ENCODE results near the gene DLK2.

DLK2 gene

DNA sequence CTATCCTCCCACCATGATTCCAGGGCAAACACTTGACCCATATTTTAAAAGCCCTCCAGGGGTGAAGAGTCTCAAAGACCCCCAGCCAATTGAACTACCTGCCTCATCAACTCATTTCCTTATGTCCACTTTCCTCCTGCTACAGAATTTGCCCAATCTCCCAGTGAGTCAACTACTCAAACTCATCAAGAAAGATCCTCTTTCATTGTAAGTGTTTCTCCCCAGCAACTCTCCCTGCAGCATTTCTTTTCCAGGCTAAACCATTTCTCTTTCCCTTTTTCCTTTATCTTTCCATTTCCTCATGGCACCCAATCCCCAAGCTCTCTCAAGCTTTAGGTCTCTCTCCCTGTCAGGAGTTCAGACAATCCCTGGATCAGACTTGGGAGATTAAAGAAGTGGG, 1.5 kb downstream of the DLK2 start:
- DNase-seq: no peak

- DNase-seq: no peak
These were observed 2.5 kb downstream of the DLK2 start for GRCh38 chr6:43452896-43453295.

- DNase-seq: no peak
These were observed 3.4 kb downstream of the DLK2 start for GRCh38 chr6:43451939-43452338.

- no peak for DNase-seq
These were observed 4.0 kb downstream of the DLK2 start for GRCh38 chr6:43451348-43451747.

DNA sequence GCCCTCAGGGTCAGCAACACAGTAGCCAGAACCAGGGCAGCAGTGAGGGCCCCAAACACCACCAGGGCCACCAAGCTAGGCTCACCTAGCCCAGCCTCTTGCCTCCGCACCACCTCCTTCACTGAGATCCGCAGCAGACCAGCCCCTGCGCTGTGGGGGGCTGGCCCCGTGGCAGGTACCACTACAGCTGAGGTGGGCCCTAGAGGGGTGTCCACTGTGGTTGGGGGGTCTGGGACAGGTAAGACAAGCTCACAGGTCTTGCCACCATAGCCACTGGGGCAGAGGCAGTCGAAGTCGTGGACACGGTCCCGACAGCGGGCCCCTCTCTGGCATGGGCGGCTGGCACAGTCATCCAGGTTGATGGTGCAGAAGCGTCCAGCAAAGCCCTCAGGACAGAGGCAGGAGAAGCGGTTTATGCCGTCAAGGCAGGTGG, 4.6 kb downstream of the DLK2 start:
- DNase-seq: no peak

DNA sequence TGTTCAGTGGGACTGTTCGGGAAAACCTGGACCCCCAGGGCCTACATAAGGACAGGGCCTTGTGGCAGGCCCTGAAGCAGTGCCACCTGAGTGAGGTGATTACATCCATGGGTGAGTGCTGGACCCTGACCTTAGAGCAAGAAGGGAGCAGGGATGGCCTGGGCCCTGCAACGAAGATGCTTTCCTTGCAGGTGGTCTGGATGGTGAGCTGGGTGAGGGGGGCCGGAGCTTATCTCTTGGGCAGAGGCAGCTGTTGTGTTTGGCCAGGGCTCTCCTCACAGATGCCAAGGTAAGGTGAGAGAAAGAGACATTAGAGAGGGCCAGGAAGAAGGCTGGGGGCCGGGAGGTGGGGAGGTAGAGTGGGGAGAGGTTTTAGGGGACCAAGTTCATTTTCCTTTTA, 6.4 kb downstream of the DLK2 start:
- DNase-seq: no peak

- DNase-seq: no peak
These were observed 7.7 kb downstream of the DLK2 start for GRCh38 chr6:43447604-43448003.

GRCh38 chr6:43445576-43445975, 9.8 kb downstream of the DLK2 start:
- DNase-seq: no peak

- no peak for DNase-seq
These were observed 10.8 kb downstream of the DLK2 start for GRCh38 chr6:43444582-43444981.

GRCh38 chr6:43444036-43444435, 11.3 kb downstream of the DLK2 start:
- no peak for DNase-seq

- no peak for DNase-seq
These were observed 12.4 kb downstream of the DLK2 start for GRCh38 chr6:43442935-43443334.

DNA sequence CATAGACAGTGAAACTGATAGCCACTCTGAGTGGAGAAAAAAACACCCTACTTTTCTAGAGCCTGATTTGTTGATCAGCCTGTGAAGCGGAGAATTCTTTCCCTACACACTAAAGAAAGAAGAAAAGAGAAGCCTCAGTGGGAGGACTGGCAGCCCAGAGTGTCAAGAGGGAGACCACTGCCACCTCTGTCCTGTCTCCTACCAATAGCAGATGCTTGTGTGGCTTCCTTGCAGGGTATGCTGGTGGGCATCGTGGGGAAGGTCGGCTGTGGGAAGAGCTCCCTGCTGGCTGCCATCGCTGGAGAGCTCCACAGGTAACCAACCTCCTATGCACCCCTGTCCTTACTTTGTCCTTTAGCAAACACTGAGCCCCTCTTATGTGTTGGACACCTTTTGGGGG, 17.6 kb downstream of the DLK2 start:
- no peak for DNase-seq

GRCh38 chr6:43436577-43437282, 18.6 kb downstream of the DLK2 start:
- DNase-seq: no peak

DNA sequence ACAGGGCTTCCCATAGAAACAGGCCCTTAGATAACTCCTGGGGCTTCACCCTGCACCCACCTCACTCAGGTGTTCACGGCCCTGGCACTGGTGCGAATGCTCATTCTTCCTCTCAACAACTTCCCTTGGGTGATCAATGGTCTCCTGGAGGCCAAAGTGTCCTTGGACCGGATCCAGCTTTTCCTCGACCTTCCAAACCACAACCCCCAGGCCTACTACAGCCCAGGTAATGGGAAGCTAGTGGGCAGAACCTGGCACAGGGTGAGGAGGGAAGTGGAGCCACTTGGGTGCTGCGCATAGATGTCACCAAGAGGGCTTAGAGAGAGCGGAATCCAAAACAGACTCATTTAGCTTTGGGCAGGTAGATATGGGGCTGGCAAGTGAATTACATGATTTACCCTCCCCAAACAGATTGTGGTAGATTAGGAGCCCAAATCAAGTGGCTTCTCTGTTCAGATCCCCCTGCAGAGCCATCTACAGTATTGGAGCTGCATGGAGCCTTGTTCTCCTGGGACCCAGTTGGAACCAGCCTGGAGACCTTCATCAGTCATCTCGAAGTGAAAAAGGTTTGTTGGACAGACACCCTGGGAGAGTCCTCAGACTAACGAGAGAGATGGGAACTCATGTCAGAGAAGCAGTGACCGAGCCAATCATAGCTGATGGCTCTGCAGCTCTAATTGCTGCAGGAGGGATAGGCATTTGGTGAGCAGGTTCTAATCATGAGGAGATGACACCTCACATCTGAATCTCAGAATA, 19.5 kb downstream of the DLK2 start:
- DNase-seq: no peak

- DNase-seq: no peak
These were observed 20.4 kb downstream of the DLK2 start for GRCh38 chr6:43434943-43435342.

- DNase-seq: no peak
These were observed 21.1 kb downstream of the DLK2 start for GRCh38 chr6:43434001-43434840.

GRCh38 chr6:43433148-43433547, 22.2 kb downstream of the DLK2 start:
- no peak for DNase-seq

GRCh38 chr6:43432009-43432945, 23.1 kb downstream of the DLK2 start:
- no peak for DNase-seq

GRCh38 chr6:43428874-43429273, 26.5 kb downstream of the DLK2 start:
- no peak for DNase-seq

DNA sequence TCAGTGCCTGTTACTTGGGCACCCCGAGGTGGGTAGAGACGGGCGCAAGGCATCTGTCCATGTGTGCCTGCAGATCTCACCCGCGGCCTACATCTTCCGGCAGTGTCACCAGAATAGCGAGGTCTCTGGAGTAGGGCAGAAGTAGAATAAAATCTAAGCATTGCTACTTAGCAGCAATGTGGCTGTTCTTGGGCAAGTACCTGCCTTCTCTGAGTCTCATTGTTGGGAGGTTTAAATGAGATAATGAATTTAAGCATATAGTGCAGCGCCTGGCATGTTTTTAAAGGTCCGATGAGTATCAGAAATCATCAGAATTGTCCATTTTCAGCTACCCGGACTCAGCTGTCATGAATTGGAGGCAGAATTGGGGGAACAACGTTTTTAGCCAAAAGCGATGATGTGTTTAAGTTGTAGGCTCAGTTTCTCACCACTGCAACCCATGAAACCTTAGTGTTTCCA, 27.2 kb downstream of the DLK2 start:
- DNase-seq: no peak

DNA sequence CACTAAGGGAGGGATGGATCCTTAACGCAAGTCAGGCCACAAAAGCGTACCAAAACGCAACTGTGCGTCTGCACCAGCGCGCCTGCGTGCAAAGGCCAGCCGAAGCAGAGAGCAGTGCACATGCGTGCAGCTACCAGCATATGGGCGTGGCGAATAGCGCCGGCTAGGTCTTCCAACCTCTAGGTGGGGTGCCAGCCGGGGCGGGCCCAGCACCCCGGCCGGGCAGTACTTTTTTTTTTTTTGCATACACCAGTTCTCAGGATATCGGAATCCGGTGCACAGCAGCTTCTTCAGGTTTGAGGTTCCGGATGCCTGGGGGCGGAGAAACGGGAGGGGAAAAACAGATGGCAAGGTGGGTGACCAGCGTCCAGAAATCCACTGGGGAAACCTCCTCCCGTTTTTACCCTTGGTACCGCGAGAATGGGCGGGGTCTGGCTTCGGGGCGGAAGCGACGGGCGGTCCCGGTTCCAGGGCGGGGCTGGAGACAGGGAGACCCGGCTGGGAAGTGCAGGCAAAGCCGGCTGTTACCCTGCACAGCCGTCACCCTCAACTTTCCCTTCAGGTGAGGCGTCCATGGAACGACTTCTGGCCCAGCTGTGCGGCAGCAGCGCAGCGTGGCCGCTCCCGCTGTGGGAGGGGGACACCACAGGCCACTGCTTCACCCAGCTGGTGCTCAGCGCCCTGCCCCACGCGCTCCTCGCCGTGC, 27.8 kb downstream of the DLK2 start, which contains the start of gene ABCC10:
Gene ABCC10 (plus strand): TSS at position 136 of the 706 bp plus-strand sequence. CDS start 438 bp downstream, at position 574.
- DNase-seq: peak; percentile 97

Data from CD4-positive, alpha-beta T cell treated with Interleukin-6 for 4 hours (primary cell).